Fibroblast of skin of back (primary cell): ENCODE data around the gene CPN2.

Source experiments
- DNase-seq: peaks from one replicate; pipeline ENCODE4 v3.0.0-alpha.2; 2013

The CPN2 gene

GRCh38 chr3:194328053-194328657 lies 23.0 kb downstream of the CPN2 start:
- DNase-seq, result peak; percentile 66

- DNase-seq, result no peak
Observed at GRCh38 chr3:194327218-194328052, 23.7 kb downstream of the CPN2 start.

GRCh38 chr3:194326968-194327217 lies 24.2 kb downstream of the CPN2 start:
- no peak for DNase-seq

GRCh38 chr3:194326192-194326967 lies 24.7 kb downstream of the CPN2 start:
- no peak for DNase-seq

- no peak for DNase-seq
Observed at GRCh38 chr3:194325424-194326153, 25.5 kb downstream of the CPN2 start.

GRCh38 chr3:194324823-194325327 lies 26.3 kb downstream of the CPN2 start:
- DNase-seq, result no peak

GRCh38 chr3:194323785-194324735 lies 27.1 kb downstream of the CPN2 start:
- peak; percentile 60 for DNase-seq

GRCh38 chr3:194322678-194323211 lies 28.4 kb downstream of the CPN2 start:
- DNase-seq, result peak; percentile 74

GRCh38 chr3:194321693-194322640 lies 29.2 kb downstream of the CPN2 start:
- no peak for DNase-seq

GRCh38 chr3:194320744-194321243 lies 30.3 kb downstream of the CPN2 start:
- DNase-seq, result no peak

- no peak for DNase-seq
Observed at GRCh38 chr3:194320100-194320499, 31.0 kb downstream of the CPN2 start.

- no peak for DNase-seq
Observed at GRCh38 chr3:194318511-194319161, 32.5 kb downstream of the CPN2 start.

- DNase-seq, result no peak
Observed at GRCh38 chr3:194316918-194317317, 34.2 kb downstream of the CPN2 start.

- DNase-seq, result peak; percentile 17
Observed at GRCh38 chr3:194315965-194316361, 35.2 kb downstream of the CPN2 start.

- DNase-seq, result peak; percentile 67
Observed at GRCh38 chr3:194315088-194315964, 35.8 kb downstream of the CPN2 start.

GRCh38 chr3:194314388-194315068 lies 36.6 kb downstream of the CPN2 start:
- DNase-seq, result no peak

GRCh38 chr3:194313560-194314387 lies 37.4 kb downstream of the CPN2 start:
- no peak for DNase-seq
